GM18505 (cell line): ENCODE data around the gene HBE1.

ENCODE experiments used
- ATAC-seq: cut with Tn5 transposase; IDR thresholded peaks from one replicate; pipeline ENCODE4 v1.9.1; 2021; ENCODE audit not compliant: unreplicated experiment
- POLR2A ChIP-seq: IDR thresholded peaks from 4 replicates; pipeline ENCODE4 v1.6.1; 2011; ENCODE audit warnings: borderline replicate concordance; ENCODE audit not compliant: insufficient read depth, insufficient read length; ENCODE audit errors: extremely low read depth

The HBE1 gene

DNA sequence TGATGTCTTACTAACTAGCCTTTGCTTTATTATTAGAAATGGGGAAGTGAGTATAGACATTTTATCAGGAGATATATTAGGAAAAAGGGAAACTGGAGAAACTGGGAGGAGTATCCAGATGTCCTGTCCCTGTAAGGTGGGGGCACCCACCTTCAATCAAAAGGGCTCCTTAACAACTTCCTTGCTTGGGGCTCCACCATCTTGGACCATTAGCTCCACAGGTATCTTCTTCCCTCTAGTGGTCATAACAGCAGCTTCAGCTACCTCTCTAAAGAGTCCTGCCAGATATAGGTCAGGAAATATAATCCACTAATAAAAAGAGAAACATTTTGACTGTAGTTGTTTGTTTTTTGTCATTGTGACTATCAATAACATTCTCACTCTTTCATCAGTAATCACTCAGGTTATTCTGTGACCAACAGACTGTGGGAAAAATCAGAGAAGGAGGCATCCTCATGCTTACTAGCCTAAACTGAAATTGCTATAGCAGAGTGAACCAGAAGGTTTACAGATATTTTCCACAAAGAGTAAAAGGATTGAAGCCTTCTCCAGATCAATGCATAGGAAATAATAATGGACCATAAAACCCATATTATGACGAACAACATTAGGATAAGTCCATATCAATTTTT, 21.6 kb upstream of the HBE1 start:
- ATAC-seq: peak; percentile 87
- no peak for TF ChIP-seq POLR2A

DNA sequence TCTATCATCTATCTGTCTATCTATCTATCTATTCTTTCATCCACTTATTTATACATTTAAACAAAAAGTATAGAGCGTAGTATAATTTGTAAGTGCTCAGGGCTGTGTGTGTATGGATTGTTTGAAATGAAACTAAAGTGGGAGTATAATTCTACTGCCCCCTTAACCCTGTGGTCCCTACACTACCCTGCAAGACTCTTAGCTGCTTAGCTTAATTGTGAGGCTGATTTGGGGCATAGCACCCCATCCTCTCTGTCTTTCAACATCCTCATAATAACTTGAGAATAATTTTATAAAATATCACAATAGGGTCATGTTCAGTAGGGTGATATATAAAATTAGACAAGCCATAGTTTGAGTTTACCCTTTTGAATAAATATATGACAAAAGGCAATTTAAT, 20.4 kb upstream of the HBE1 start:
- no peak for TF ChIP-seq POLR2A
- no peak for ATAC-seq

DNA sequence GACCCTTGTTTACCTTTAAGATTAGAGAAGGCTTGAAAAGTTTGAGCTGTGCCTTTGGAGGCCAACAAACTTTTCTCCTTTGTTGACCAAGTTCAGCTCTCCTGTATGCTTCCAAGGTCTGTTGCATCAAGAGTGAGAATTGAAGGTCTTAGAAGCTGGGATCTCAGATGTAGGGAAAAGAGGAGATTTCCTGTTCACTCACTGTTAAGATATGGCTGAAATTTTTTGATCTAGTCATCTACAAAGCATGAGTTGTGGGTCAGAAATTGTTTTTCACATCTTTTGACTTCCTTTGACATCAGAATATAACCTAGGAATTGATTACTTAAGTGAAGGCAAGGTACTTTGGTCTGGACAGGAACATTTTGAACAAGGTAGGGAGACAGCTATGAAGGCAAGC, 20.0 kb upstream of the HBE1 start:
- no peak for TF ChIP-seq POLR2A
- ATAC-seq: no peak

DNA sequence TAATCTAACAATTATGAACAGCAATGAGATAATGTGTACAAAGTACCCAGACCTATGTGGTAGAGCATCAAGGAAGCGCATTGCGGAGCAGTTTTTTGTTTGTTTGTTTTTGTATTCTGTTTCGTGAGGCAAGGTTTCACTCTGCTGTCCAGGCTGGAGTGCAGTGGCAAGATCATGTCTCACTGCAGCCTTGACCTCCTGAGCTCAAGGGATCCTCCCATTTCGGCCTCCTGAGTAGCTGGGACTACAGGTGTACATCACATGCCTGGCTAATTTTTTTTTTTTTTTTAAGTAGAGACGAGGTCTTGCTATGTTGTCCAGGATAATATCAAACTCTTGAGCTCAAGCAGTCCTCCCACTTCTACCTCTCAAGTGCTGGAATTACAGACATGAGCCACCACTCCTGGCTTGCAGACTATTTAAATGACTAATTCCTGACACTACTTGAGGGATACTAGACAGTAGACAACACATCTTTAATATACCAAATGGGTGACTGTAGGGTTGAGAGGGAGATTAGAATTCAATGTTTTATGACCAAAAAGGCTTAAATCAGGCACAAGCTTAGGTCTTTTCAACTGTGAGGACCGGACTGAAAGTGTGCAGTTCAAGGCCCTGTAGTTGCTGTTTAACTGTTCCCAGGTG, 19.3 kb upstream of the HBE1 start:
- no peak for ATAC-seq
- no peak for TF ChIP-seq POLR2A

DNA sequence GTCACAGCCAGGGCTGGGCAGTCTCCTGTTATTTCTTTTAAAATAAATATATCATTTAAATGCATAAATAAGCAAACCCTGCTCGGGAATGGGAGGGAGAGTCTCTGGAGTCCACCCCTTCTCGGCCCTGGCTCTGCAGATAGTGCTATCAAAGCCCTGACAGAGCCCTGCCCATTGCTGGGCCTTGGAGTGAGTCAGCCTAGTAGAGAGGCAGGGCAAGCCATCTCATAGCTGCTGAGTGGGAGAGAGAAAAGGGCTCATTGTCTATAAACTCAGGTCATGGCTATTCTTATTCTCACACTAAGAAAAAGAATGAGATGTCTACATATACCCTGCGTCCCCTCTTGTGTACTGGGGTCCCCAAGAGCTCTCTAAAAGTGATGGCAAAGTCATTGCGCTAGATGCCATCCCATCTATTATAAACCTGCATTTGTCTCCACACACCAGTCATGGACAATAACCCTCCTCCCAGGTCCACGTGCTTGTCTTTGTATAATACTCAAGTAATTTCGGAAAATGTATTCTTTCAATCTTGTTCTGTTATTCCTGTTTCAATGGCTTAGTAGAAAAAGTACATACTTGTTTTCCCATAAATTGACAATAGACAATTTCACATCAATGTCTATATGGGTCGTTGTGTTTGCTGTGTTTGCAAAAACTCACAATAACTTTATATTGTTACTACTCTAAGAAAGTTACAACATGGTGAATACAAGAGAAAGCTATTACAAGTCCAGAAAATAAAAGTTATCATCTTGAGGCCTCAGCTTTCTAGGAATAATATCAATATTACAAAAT, 18.6 kb upstream of the HBE1 start:
- TF ChIP-seq POLR2A: no peak
- ATAC-seq: no peak

DNA sequence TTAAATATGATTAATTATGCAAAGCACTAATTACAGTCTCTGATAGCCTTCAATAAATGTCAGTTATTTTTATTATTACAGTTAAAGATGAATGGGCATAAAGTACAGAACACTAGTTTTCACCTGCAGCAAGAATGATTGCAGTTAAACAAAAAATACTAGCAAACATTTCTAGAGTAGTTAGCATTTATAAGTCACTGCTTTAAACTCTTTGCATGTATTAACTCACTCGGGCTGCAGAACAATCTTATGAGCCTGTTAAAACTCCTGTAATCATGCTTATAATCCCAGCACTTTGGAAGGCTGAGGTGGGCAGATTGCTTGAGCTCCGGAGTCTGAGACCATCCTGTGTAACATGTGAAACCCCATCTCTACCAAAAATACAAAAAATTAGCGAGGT, 17.2 kb upstream of the HBE1 start:
- no peak for ATAC-seq
- no peak for TF ChIP-seq POLR2A

DNA sequence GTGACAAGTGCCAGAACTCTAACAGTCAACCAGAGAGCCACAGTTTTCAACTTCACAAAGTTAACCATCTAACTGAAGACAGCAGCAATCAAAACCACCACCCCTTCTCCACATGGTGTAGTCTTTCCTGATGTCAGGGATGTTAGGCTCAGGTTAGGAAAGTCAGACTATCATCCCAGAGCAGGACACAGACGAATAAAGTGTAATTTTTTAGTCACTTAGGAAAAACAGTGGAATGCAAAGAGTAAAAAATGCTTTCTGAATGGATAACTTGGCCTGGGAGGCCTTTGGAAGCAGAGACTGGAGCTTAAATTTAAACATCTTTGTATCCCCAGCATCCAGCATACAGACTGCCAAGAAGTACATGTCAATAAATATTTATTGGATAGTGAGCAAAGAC, 16.6 kb upstream of the HBE1 start:
- ATAC-seq: no peak
- no peak for TF ChIP-seq POLR2A

DNA sequence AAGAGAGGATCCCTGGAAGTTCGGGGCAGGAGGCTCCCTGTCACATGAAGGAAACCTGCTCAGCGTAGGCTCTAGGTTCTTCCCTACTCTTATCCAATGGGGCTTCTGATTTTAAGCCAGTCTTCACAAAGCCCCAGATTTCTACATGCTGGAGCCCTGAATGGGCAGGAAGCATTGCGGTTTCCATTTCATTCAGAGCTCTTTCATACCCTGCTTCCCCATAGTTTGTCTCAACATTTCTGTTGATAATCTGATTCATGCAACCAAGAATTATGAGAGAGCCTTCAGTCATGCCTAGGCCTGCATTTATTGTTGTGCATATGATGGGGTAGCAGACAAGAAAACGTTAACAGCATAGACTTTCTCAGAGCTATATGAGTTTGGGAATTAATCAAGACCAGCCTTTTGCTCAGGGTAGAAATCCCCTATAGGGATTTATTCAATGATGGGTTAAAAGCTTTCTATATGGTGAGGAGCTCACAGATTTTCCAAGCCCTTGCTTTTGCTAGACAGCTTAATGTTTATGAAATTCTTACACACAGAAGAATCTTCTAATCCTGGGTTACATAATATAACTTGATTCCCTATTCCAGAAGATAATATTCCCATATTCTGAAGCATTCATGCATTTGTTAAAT, 16.1 kb upstream of the HBE1 start:
- TF ChIP-seq POLR2A: no peak
- no peak for ATAC-seq

DNA sequence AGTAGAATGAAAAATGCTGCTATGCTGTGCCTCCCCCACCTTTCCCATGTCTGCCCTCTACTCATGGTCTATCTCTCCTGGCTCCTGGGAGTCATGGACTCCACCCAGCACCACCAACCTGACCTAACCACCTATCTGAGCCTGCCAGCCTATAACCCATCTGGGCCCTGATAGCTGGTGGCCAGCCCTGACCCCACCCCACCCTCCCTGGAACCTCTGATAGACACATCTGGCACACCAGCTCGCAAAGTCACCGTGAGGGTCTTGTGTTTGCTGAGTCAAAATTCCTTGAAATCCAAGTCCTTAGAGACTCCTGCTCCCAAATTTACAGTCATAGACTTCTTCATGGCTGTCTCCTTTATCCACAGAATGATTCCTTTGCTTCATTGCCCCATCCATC, 14.9 kb upstream of the HBE1 start:
- no peak for TF ChIP-seq POLR2A

DNA sequence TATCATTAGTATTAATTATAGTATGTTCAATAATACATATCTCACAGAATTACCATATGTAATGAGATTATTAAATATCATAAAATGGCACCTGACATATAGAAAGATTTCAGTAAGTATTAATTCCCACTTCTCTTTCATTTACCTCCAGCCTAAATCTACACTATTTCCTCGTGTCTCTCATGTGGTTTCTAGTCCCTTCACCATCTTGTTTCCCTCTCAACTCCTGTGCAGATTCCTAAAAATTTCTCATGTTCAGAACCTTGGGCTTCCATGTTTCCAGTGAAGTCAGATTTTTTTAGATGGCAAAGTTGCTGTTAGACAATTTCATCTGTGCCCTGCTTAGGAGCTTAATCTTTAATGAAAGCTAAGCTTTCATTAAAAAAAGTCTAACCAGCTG, 14.1 kb upstream of the HBE1 start:
- ATAC-seq: no peak
- no peak for TF ChIP-seq POLR2A

More for the DNA sequence above, 14.9 kb upstream of the HBE1 start:
- ATAC-seq: no peak

DNA sequence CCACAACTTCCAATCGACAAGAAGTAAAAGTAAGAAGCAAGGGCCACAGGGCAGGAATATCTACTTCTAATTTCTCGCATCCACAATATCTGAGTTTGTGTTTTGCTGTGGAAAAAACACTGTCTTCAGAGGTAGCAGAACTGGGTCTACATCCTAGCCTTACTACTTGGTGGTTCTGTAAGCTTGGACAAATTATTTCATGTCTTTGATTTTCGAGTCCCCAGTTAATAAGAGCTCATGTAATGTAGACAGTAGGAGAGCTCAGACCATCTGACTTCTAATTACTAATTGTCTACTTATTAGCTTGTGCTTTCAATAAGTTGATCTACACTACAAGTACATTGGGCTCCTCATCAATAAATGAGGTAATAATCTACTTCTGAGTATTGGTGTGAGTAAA, 13.3 kb upstream of the HBE1 start:
- no peak for ATAC-seq
- no peak for TF ChIP-seq POLR2A

DNA sequence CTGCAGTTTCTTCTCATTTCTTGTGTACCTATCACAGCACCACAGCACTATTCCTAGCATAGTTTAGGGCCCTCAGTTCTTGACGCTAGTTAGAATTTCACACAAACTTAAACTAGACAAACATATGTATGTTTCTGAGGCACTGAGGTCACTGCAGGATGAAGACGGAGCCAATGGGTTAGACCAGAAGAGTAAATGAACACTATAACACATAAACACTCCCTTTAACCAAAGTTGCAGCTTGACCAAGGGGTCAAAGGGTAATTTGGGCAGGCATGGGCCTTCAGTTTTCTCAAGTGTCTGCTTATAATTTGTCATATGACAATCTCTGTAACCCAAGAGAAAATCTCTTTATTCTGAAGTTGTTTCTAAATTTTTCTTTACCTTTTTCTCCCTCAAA, 12.9 kb upstream of the HBE1 start:
- TF ChIP-seq POLR2A: no peak

DNA sequence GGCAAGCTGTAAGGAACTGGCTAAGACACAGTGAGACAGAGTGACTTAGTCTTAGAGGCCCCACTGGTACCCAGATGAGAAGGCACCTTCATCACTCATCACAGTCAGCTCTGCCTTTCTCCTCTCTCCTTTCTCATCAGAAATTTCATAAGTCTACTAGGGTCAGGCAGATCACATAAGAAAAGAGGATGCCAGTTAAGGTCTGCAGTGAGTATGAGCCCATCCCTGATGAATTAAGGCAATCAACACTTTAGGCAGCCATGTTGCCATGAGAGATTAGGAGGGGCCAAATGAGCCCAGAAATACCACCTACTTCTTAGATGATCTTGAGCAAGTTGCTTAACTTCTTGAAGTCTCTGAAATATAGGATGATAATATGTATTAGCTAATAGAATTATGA, 11.9 kb upstream of the HBE1 start:
- ATAC-seq: no peak
- TF ChIP-seq POLR2A: no peak

More for the DNA sequence above, 12.9 kb upstream of the HBE1 start:
- ATAC-seq: no peak
